A549 (cell line): Measurements from ENCODE around the gene DNAH8. TPM values are rescaled to one million over a fixed set of nuclear protein-coding genes. Genes with fewer than 3 reads are reported as not detected.

ENCODE experiments used
- ATAC-seq, 2 experiments: fragments of 200-7000 bp in 1 of 2; fragments of >200 bp in 1 of 2; cut with Nextera tagmentation in 1 of 2; cut with Tn5 transposase in 1 of 2; 3 replicates each; pipeline versions ENCODE4 v1.8.0 to v1.9.1; 2018 to 2020; ENCODE audit warnings: mild to moderate bottlenecking in 1 of 2, moderate library complexity in 1 of 2
- CTCF ChIA-PET: fragments of 300-600 bp; sonication (Branson Sonifier 250); formaldehyde crosslinking; extraction: SDS; loops from one replicate; lab custom pipeline; 2021; ENCODE audit warnings: antibody characterized with exemption, inconsistent platforms; lab: Yijun Ruan, JAX
- POLR2A ChIA-PET: fragments of 350-600 bp; formaldehyde crosslinking; extraction: SDS; loops from one replicate; lab custom pipeline; 2021; ENCODE audit warnings: antibody characterized with exemption, inconsistent platforms; lab: Yijun Ruan, JAX
- DNase-seq, 2 experiments: peaks; one replicate each; pipeline versions ENCODE4 v3.0.0 to v3.0.0-alpha.2; 2011 to 2016; ENCODE audit warnings: low read depth in 1 of 2, low spot score in 1 of 2
- FAIRE-seq: peaks from 2 replicates; lab custom pipeline; 2011; peaks lifted over from hg19 to GRCh38; lab: Jason Lieb, UNC
- H3K27ac ChIP-seq, 2 experiments: fragments of >200 bp; sonication (Bioruptor Twin); formaldehyde crosslinking; 3 replicates each; pipeline ENCODE4 v1.5.1; 2016 to 2017
- H3K4me1 ChIP-seq: fragments of >200 bp; sonication (Bioruptor Twin); formaldehyde crosslinking; 3 replicates; pipeline ENCODE4 v1.6.1; 2016
- H3K4me2 ChIP-seq: fragments of >200 bp; sonication (Bioruptor Twin); formaldehyde crosslinking; 3 replicates; pipeline ENCODE4 v1.6.1; 2016
- H3K4me3 ChIP-seq: fragments of >200 bp; sonication (Bioruptor Twin); formaldehyde crosslinking; 3 replicates; pipeline ENCODE4 v1.5.1; 2016
- H3K9me3 ChIP-seq: fragments of >200 bp; sonication (Bioruptor Twin); formaldehyde crosslinking; 3 replicates; pipeline ENCODE4 v1.6.1; 2016
- BHLHE40 ChIP-seq: IDR thresholded peaks from 2 replicates; pipeline ENCODE4 v1.6.1; 2012; ENCODE audit warnings: low read depth, low read length, inconsistent platforms
- CBX8 ChIP-seq: fragments of 200-600 bp; sonication (generic); IDR thresholded peaks from 2 replicates; pipeline ENCODE4 v1.6.1; 2016
- CHD2 ChIP-seq: fragments of 150-350 bp; IDR thresholded peaks from 2 replicates; pipeline ENCODE4 v1.6.1; 2014; ENCODE audit warnings: low read length; ENCODE audit not compliant: partially characterized antibody
- CHD4 ChIP-seq: fragments of 200-600 bp; sonication (generic); IDR thresholded peaks from 2 replicates; pipeline ENCODE4 v1.6.1; 2016; ENCODE audit warnings: antibody characterized with exemption, mild to moderate bottlenecking, borderline replicate concordance
- CTCF ChIP-seq: fragments of >200 bp; sonication (Bioruptor Twin); formaldehyde crosslinking; IDR thresholded peaks from 3 replicates; pipeline ENCODE4 v1.5.1; 2016
- E2F6 ChIP-seq: IDR thresholded peaks from 2 replicates; pipeline ENCODE4 v1.6.1; 2012; ENCODE audit warnings: low read depth, borderline replicate concordance
- ESRRA ChIP-seq: fragments of 150-350 bp; IDR thresholded peaks from 2 replicates; pipeline ENCODE4 v1.6.1; 2014; ENCODE audit warnings: mild to moderate bottlenecking, low read length, borderline replicate concordance
- FOSB ChIP-seq: fragments of 250-450 bp; sonication (Bioruptor Pico); IDR thresholded peaks from 2 replicates; pipeline ENCODE4 v1.5.0; 2020; ENCODE audit warnings: mild to moderate bottlenecking, moderate library complexity
- FOSL2 ChIP-seq, 2 experiments: fragments of 450-650 bp in 1 of 2; fragments of >200 bp in 1 of 2; sonication (Bioruptor Twin) in 1 of 2; formaldehyde crosslinking; IDR thresholded peaks; 2 replicates each; pipeline versions ENCODE4 v1.5.0 to v1.6.1; 2016 to 2020; ENCODE audit warnings: mild to moderate bottlenecking in 1 of 2, moderate library complexity in 1 of 2
- FOXS1 ChIP-seq: fragments of 250-450 bp; sonication (Bioruptor Pico); IDR thresholded peaks from 2 replicates; pipeline ENCODE4 v1.5.0; 2020; ENCODE audit warnings: mild to moderate bottlenecking, moderate library complexity
- GATA3 ChIP-seq: IDR thresholded peaks from 2 replicates; pipeline ENCODE4 v1.6.1; 2012; ENCODE audit warnings: borderline replicate concordance
- HES2 ChIP-seq: fragments of >200 bp; sonication (Bioruptor Twin); formaldehyde crosslinking; IDR thresholded peaks from 2 replicates; pipeline ENCODE4 v1.6.1; 2016
- JUNB ChIP-seq: fragments of >200 bp; sonication (Bioruptor Twin); formaldehyde crosslinking; IDR thresholded peaks from 2 replicates; pipeline ENCODE4 v1.6.1; 2016
- KDM1A ChIP-seq: fragments of 200-600 bp; sonication (generic); IDR thresholded peaks from 2 replicates; pipeline ENCODE4 v1.6.1; 2016; ENCODE audit warnings: low read depth, mild to moderate bottlenecking
- KDM5A ChIP-seq: fragments of 200-600 bp; sonication (generic); IDR thresholded peaks from 2 replicates; pipeline ENCODE4 v1.6.1; 2016; ENCODE audit warnings: antibody characterized with exemption, mild to moderate bottlenecking
- MAZ ChIP-seq: fragments of 150-350 bp; IDR thresholded peaks from 2 replicates; pipeline ENCODE4 v1.6.1; 2014; ENCODE audit warnings: antibody characterized with exemption, low read depth, low read length, borderline replicate concordance
- NR3C1 ChIP-seq: fragments of >200 bp; sonication (Bioruptor Twin); formaldehyde crosslinking; IDR thresholded peaks from 3 replicates; pipeline ENCODE4 v1.6.1; 2017
- PBX3 ChIP-seq: IDR thresholded peaks from 2 replicates; pipeline ENCODE4 v1.6.1; 2012
- PHF8 ChIP-seq: fragments of 200-600 bp; sonication (generic); IDR thresholded peaks from 2 replicates; pipeline ENCODE4 v1.6.1; 2016; ENCODE audit warnings: low read depth, mild to moderate bottlenecking, antibody characterized with exemption, moderate library complexity, borderline replicate concordance
- POLR2A ChIP-seq: IDR thresholded peaks from 2 replicates; pipeline ENCODE4 v1.6.1; 2012; ENCODE audit warnings: mild to moderate bottlenecking, low read length
- POLR2AphosphoS2 ChIP-seq: conservative IDR thresholded peaks from 2 replicates; pipeline ENCODE4 v1.6.1; 2012; ENCODE audit warnings: low read length, improper control_type of control experiment, inconsistent platforms
- RAD21 ChIP-seq, 2 experiments: fragments of >200 bp in 1 of 2; sonication (Bioruptor Twin) in 1 of 2; formaldehyde crosslinking in 1 of 2; IDR thresholded peaks in 1 of 2; conservative IDR thresholded peaks in 1 of 2; 2 replicates in 1 of 2; 3 replicates in 1 of 2; pipeline ENCODE4 v1.6.1; 2012 to 2018; ENCODE audit warnings: inconsistent platforms in 1 of 2
- RARB ChIP-seq: fragments of 250-450 bp; sonication (Bioruptor Pico); IDR thresholded peaks from 2 replicates; pipeline ENCODE4 v1.8.0; 2021; ENCODE audit warnings: mild to moderate bottlenecking, moderate library complexity
- RNF2 ChIP-seq: fragments of 200-600 bp; sonication (generic); IDR thresholded peaks from 2 replicates; pipeline ENCODE4 v1.6.1; 2016; ENCODE audit warnings: low read depth, mild to moderate bottlenecking, antibody characterized with exemption, moderate library complexity, borderline replicate concordance
- SMC3 ChIP-seq: fragments of >200 bp; sonication (Bioruptor Twin); formaldehyde crosslinking; IDR thresholded peaks from 3 replicates; pipeline ENCODE4 v1.6.1; 2018; ENCODE audit warnings: inconsistent platforms
- SREBF2 ChIP-seq: fragments of 450-650 bp; IDR thresholded peaks from 2 replicates; pipeline ENCODE4 v1.6.1; 2014; ENCODE audit warnings: mild to moderate bottlenecking, moderate library complexity
- WGBS: methylation state at CpG from one replicate; pipeline ENCODE4 v1.1.6; 2017; ENCODE audit errors: missing lambda C conversion rate; 5-methylcytosine and 5-hydroxymethylcytosine counted together
- polyA plus RNA-seq, 4 experiments: library from polyadenylated mRNA; depleted of rRNA in 3 of 4; stranded (reverse); fragments of >200 nt; fragmentation: RNase III in 1 of 4; extraction: RNeasy Plus Mini Kit Qiagen cat#74134 plus additional on column Dnase treatment in 1 of 4; gene quantifications; 2 replicates in 3 of 4; 3 replicates in 1 of 4; pipeline ENCODE4 v1.2.3, GENCODE V29; 2011 to 2017

The DNAH8 gene
- polyA plus RNA-seq, 2 of the 4 experiments (the other 2 are of a cell fraction) = not detected

GRCh38 chr6:38679668-38680067 lies 35.4 kb upstream of the DNAH8 start:
- TF ChIP-seq PBX3 (no peak), PHF8 (no peak), KDM1A (no peak), E2F6 (no peak), SMC3 (no peak), HES2 (no peak), NR3C1 (no peak), FOSB (CRISPR knock-in tag) (no peak), FOXS1 (CRISPR knock-in tag) (no peak), CBX8 (no peak), KDM5A (no peak), POLR2A (no peak), JUNB (no peak), RAD21 (conservative IDR thresholded peaks at IDR 0.05 in 1 of 2, IDR thresholded peaks at IDR 0.05 in 1 of 2) (no peak), SREBF2 (no peak), CHD4 (no peak), RARB (no peak), CTCF (no peak), GATA3 (no peak), BHLHE40 (no peak)

GRCh38 chr6:38681850-38682249 lies 33.3 kb upstream of the DNAH8 start:
- CTCF ChIA-PET = no interaction called here
- Histone ChIP-seq H3K9me3 (no peaks in the 10 kb centered on the region), H3K4me2 (no peak overlapping the region), H3K27ac (no peak overlapping the region), H3K4me1 (no peaks in the 10 kb centered on the region), H3K4me3 (no peak overlapping the region)
- 91% methylated on average over 2 of the region's 2 CpGs for WGBS
- POLR2A ChIA-PET = no interaction called here
- ATAC-seq (no peak), FAIRE-seq (no peak), DNase-seq (no peak)
- no peak for TF ChIP-seq E2F6
- no peak for TF ChIP-seq MAZ
- TF ChIP-seq KDM5A = no peak
- no peak for TF ChIP-seq CHD2
- no peak for TF ChIP-seq POLR2AphosphoS2
- TF ChIP-seq FOSL2 (IDR thresholded peaks at IDR 0.05) = no peak
- no peak for TF ChIP-seq FOSL2 (CRISPR knock-in tag; IDR thresholded peaks at IDR 0.05)
- TF ChIP-seq RAD21 (conservative IDR thresholded peaks at IDR 0.05 in 1 of 2, IDR thresholded peaks at IDR 0.05 in 1 of 2) = no peak
- no peak for TF ChIP-seq ESRRA
- no peak for TF ChIP-seq RNF2
- no peak for TF ChIP-seq BHLHE40
- TF ChIP-seq NR3C1 = no peak

More at GRCh38 chr6:38679668-38680067, 35.4 kb upstream of the DNAH8 start:
- CTCF ChIA-PET = interaction anchor here (0.6 kb wide), 1 partner anchor 1489 kb away, joined by 3 read pairs; no protein-coding TSS in a partner anchor
- ATAC-seq (no peak), DNase-seq (no peak), FAIRE-seq (no peak)
- POLR2A ChIA-PET = no interaction called here
- H3K9me3 ChIP-seq = no peaks in the 10 kb centered on the region
- no peak overlapping the region for H3K4me2 ChIP-seq
- H3K27ac ChIP-seq = no peak overlapping the region
- no peaks in the 10 kb centered on the region for H3K4me1 ChIP-seq
- H3K4me3 ChIP-seq = no peak overlapping the region
- WGBS = 77% methylated on average over 1 of the region's 1 CpG
